Measurements from ENCODE around the gene TRHDE. TPM values are rescaled to one million over a fixed set of nuclear protein-coding genes. Genes with fewer than 3 reads are reported as not detected.

TRHDE gene
- total and polyA plus RNA-seq, 2 donors (not counting 3 experiments of a cell fraction or from before 2014, with no cell fraction given), result not detected

DNA sequence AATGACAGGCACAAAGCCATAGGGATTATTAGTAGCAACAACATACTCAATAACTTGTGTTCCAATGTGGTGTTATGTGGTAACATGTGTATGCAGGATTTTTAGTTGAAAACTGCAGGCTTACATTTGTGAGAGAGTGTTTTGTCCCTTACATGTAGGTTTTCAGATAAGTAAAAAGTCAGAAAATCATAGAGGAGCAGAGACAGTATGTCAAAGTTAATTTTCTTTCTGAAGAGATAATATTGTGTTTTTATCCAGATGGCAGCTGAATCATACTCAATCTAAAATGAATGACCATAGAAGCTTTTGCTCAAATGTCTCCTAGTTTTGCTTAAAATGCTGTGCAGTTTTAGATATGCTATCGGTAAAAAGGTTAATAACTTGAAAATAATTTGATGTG, 277.0 kb downstream of the TRHDE start:
- Histone ChIP-seq H3K79me2 (ENCODE audit: control insufficient read depth, insufficient read depth, low read length) (no peaks in the 10 kb centered on the region), H3K9me3 (replicated peaks; ENCODE audit: control insufficient read depth, insufficient read depth, low read length) (peaks cover 2% of the 10 kb centered on the region), H3K9me1 (replicated peaks; ENCODE audit: control insufficient read depth, extremely low read depth, insufficient read depth, low read length) (no peaks in the 10 kb centered on the region), H3K4me3 (replicated peaks in 1 of 3; ENCODE audit: insufficient read depth in 1 of 3, low read depth in 1 of 3, low read length in 3 of 3) (no peak overlapping the region), H3K27me3 (ENCODE audit: control insufficient read depth in 2 of 2, insufficient read depth in 2 of 2, low read length in 2 of 2) (no peaks in the 10 kb centered on the region), H3K27ac (ENCODE audit: insufficient read depth, low read depth, low read length) (no peak overlapping the region), H2AFZ (ENCODE audit: low read depth, low read length) (no peak overlapping the region), H3K36me3 (ENCODE audit: control insufficient read depth in 2 of 2, extremely low read depth in 1 of 2, insufficient read depth in 2 of 2, low read length in 2 of 2) (no peaks in the 10 kb centered on the region), H3K9ac (replicated peaks; ENCODE audit: extremely low read depth, insufficient read depth, low read length) (no peak overlapping the region), H3K4me1 (ENCODE audit: control insufficient read depth, extremely low read depth, insufficient read depth, low read length) (no peaks in the 10 kb centered on the region), H3K4me2 (ENCODE audit: insufficient read depth, low read length) (no peak overlapping the region), H4K20me1 (replicated peaks; ENCODE audit: control insufficient read depth, extremely low read depth, insufficient read depth, low read length) (no peaks in the 10 kb centered on the region)
- intact Hi-C loops (cut with micrococcal nuclease), result no loop called here
- FAIRE-seq, result no peak
- dilution Hi-C loops (cut with MboI; ENCODE audit: extremely low pct_ligation_motif_present, low sequenced_read_pairs), result no loop called here
- ChIA-PET CTCF (no interaction called here), POLR2A (no interaction called here)
- BruUV-seq (replicated peaks), result no TSS peak
- TF ChIP-seq MAX (IDR thresholded peaks at IDR 0.05; ENCODE audit: insufficient read depth, insufficient read length) (no peak), FOS (IDR thresholded peaks at IDR 0.05; ENCODE audit: borderline replicate concordance, insufficient read depth, low read length) (no peak)
- DNase-seq (ENCODE audit: low read depth, low spot score), result no peak

- Histone ChIP-seq H3K36me3 (ENCODE audit: control insufficient read depth in 2 of 2, extremely low read depth in 1 of 2, insufficient read depth in 2 of 2, low read length in 2 of 2) (no peaks in the 10 kb centered on the region), H3K27me3 (ENCODE audit: control insufficient read depth in 2 of 2, insufficient read depth in 2 of 2, low read length in 2 of 2) (no peaks in the 10 kb centered on the region), H3K79me2 (ENCODE audit: control insufficient read depth, insufficient read depth, low read length) (no peaks in the 10 kb centered on the region), H4K20me1 (replicated peaks; ENCODE audit: control insufficient read depth, extremely low read depth, insufficient read depth, low read length) (no peaks in the 10 kb centered on the region), H3K9ac (replicated peaks; ENCODE audit: extremely low read depth, insufficient read depth, low read length) (no peak overlapping the region), H2AFZ (ENCODE audit: low read depth, low read length) (no peak overlapping the region), H3K4me3 (replicated peaks in 1 of 3; ENCODE audit: insufficient read depth in 1 of 3, low read depth in 1 of 3, low read length in 3 of 3) (no peak overlapping the region), H3K4me1 (ENCODE audit: control insufficient read depth, extremely low read depth, insufficient read depth, low read length) (no peaks in the 10 kb centered on the region), H3K4me2 (ENCODE audit: insufficient read depth, low read length) (no peak overlapping the region), H3K9me1 (replicated peaks; ENCODE audit: control insufficient read depth, extremely low read depth, insufficient read depth, low read length) (no peaks in the 10 kb centered on the region), H3K9me3 (replicated peaks; ENCODE audit: control insufficient read depth, insufficient read depth, low read length) (peaks cover 1% of the 10 kb centered on the region), H3K27ac (ENCODE audit: insufficient read depth, low read depth, low read length) (no peak overlapping the region)
- BruUV-seq (replicated peaks), result no TSS peak
- intact Hi-C loops (cut with micrococcal nuclease), result no loop called here
- dilution Hi-C loops (cut with MboI; ENCODE audit: extremely low pct_ligation_motif_present, low sequenced_read_pairs), result no loop called here
- TF ChIP-seq FOS (IDR thresholded peaks at IDR 0.05; ENCODE audit: borderline replicate concordance, insufficient read depth, low read length) (no peak), POLR2AphosphoS5 (IDR thresholded peaks at IDR 0.05; ENCODE audit: insufficient read depth, low read depth, low read length) (no peak), JUN (IDR thresholded peaks at IDR 0.05; ENCODE audit: borderline replicate concordance, insufficient read depth, insufficient read length, low read depth) (no peak), MAX (IDR thresholded peaks at IDR 0.05; ENCODE audit: insufficient read depth, insufficient read length) (no peak)
- TF ChIP-seq, protein P1, sequence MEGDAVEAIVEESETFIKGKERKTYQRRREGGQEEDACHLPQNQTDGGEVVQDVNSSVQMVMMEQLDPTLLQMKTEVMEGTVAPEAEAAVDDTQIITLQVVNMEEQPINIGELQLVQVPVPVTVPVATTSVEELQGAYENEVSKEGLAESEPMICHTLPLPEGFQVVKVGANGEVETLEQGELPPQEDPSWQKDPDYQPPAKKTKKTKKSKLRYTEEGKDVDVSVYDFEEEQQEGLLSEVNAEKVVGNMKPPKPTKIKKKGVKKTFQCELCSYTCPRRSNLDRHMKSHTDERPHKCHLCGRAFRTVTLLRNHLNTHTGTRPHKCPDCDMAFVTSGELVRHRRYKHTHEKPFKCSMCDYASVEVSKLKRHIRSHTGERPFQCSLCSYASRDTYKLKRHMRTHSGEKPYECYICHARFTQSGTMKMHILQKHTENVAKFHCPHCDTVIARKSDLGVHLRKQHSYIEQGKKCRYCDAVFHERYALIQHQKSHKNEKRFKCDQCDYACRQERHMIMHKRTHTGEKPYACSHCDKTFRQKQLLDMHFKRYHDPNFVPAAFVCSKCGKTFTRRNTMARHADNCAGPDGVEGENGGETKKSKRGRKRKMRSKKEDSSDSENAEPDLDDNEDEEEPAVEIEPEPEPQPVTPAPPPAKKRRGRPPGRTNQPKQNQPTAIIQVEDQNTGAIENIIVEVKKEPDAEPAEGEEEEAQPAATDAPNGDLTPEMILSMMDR (IDR thresholded peaks at IDR 0.05; ENCODE audit: extremely low read depth in 1 of 2, insufficient read depth in 1 of 2, low read depth in 1 of 2, low read length in 2 of 2), result no peak
- DNase-seq (ENCODE audit: low read depth, low spot score) (no peak), FAIRE-seq (no peak)
- CTCF ChIA-PET, result no interaction called here
- POLR2A ChIA-PET, result no interaction called here
These were observed 288.0 kb downstream of the TRHDE start for GRCh38 chr12:72560003-72560769.
